Measurements from ENCODE around the gene BAHCC1. TPM values are rescaled to one million over a fixed set of nuclear protein-coding genes. Genes with fewer than 3 reads are reported as not detected.

BAHCC1 gene
- total RNA-seq, 1 experiment from 2014 or later, result 9.9 TPM

- ChIA-PET CTCF (no interaction called here), POLR2A (ENCODE audit: unreplicated experiment) (no interaction called here)
- Histone ChIP-seq H4K20me1 (ENCODE audit: low read length) (no peaks in the 10 kb centered on the region), H3K9ac (ENCODE audit: low read length) (no peak overlapping the region), H3K4me1 (ENCODE audit: insufficient read depth, low read length) (no peaks in the 10 kb centered on the region), H3K4me3 (ENCODE audit: low read length) (no peak overlapping the region), H3K36me3 (ENCODE audit: low read depth, low read length) (no peaks in the 10 kb centered on the region), H3K4me2 (ENCODE audit: low read length) (no peak overlapping the region), H3F3A (ENCODE audit: low read length, unreplicated experiment) (no peaks in the 10 kb centered on the region), H3K27ac (ENCODE audit: low read length) (no peak overlapping the region), H3K9me2 (replicated peaks; ENCODE audit: low read length) (no peaks in the 10 kb centered on the region), H2AFZ (ENCODE audit: low read length) (no peak overlapping the region), H3K79me2 (ENCODE audit: low read length) (no peaks in the 10 kb centered on the region), H3K27me3 (ENCODE audit: low read length) (no peaks in the 10 kb centered on the region), H3K9me3 (ENCODE audit: low read length) (no peaks in the 10 kb centered on the region)
- DNase-seq (no peak), ATAC-seq (no peak)
- intact Hi-C loops (cut with micrococcal nuclease), result no loop called here
- BruUV-seq (replicated peaks), result no TSS peak
- TF ChIP-seq EZH2 (IDR thresholded peaks at IDR 0.05; ENCODE audit: low read length, unreplicated experiment), result no peak
Measured at GRCh38 chr17:81465910-81466309, 70.7 kb downstream of the BAHCC1 start.

- no peaks in the 10 kb centered on the region for H4K20me1 ChIP-seq (ENCODE audit: low read length)
- CTCF ChIA-PET, result no interaction called here
- H3K9me2 ChIP-seq (replicated peaks; ENCODE audit: low read length), result no peaks in the 10 kb centered on the region
- no peak overlapping the region for H3K4me3 ChIP-seq (ENCODE audit: low read length)
- DNase-seq (no peak), ATAC-seq (no peak)
- no peak overlapping the region for H3K27ac ChIP-seq (ENCODE audit: low read length)
- no peaks in the 10 kb centered on the region for H3K9me3 ChIP-seq (ENCODE audit: low read length)
- H3F3A ChIP-seq (ENCODE audit: low read length, unreplicated experiment), result no peaks in the 10 kb centered on the region
- no peak for TF ChIP-seq EZH2phosphoT487 (IDR thresholded peaks at IDR 0.05; ENCODE audit: borderline replicate concordance, low read length)
- no peak for TF ChIP-seq CTCF (conservative IDR thresholded peaks at IDR 0.05; ENCODE audit: low read depth, low read length)
- TF ChIP-seq EZH2 (IDR thresholded peaks at IDR 0.05; ENCODE audit: low read length, unreplicated experiment), result no peak
- intact Hi-C loops (cut with micrococcal nuclease), result no loop called here
- no TSS peak for BruUV-seq (replicated peaks)
- no peak overlapping the region for H3K4me2 ChIP-seq (ENCODE audit: low read length)
- no peaks in the 10 kb centered on the region for H3K4me1 ChIP-seq (ENCODE audit: insufficient read depth, low read length)
- no peaks in the 10 kb centered on the region for H3K36me3 ChIP-seq (ENCODE audit: low read depth, low read length)
- H3K27me3 ChIP-seq (ENCODE audit: low read length), result no peaks in the 10 kb centered on the region
- no peaks in the 10 kb centered on the region for H3K79me2 ChIP-seq (ENCODE audit: low read length)
- POLR2A ChIA-PET (ENCODE audit: unreplicated experiment), result no interaction called here
- no peak overlapping the region for H3K9ac ChIP-seq (ENCODE audit: low read length)
- no peak overlapping the region for H2AFZ ChIP-seq (ENCODE audit: low read length)
Measured at GRCh38 chr17:81466564-81467472, 71.6 kb downstream of the BAHCC1 start.

- Histone ChIP-seq H3K9me3 (ENCODE audit: low read length) (no peaks in the 10 kb centered on the region), H2AFZ (ENCODE audit: low read length) (no peak overlapping the region), H3K27me3 (ENCODE audit: low read length) (no peaks in the 10 kb centered on the region), H3K4me2 (ENCODE audit: low read length) (no peak overlapping the region), H3F3A (ENCODE audit: low read length, unreplicated experiment) (no peaks in the 10 kb centered on the region), H3K4me3 (ENCODE audit: low read length) (no peak overlapping the region), H3K9ac (ENCODE audit: low read length) (no peak overlapping the region), H4K20me1 (ENCODE audit: low read length) (no peaks in the 10 kb centered on the region), H3K79me2 (ENCODE audit: low read length) (no peaks in the 10 kb centered on the region), H3K27ac (ENCODE audit: low read length) (no peak overlapping the region), H3K9me2 (replicated peaks; ENCODE audit: low read length) (no peaks in the 10 kb centered on the region), H3K36me3 (ENCODE audit: low read depth, low read length) (no peaks in the 10 kb centered on the region), H3K4me1 (ENCODE audit: insufficient read depth, low read length) (no peaks in the 10 kb centered on the region)
- ATAC-seq (no peak), DNase-seq (no peak)
- no peak for TF ChIP-seq CTCF (conservative IDR thresholded peaks at IDR 0.05; ENCODE audit: low read depth, low read length)
- TF ChIP-seq EZH2 (IDR thresholded peaks at IDR 0.05; ENCODE audit: low read length, unreplicated experiment), result no peak
- no peak for TF ChIP-seq EZH2phosphoT487 (IDR thresholded peaks at IDR 0.05; ENCODE audit: borderline replicate concordance, low read length)
- intact Hi-C loops (cut with micrococcal nuclease), result no loop called here
- CTCF ChIA-PET, result no interaction called here
- BruUV-seq (replicated peaks), result no TSS peak
- POLR2A ChIA-PET (ENCODE audit: unreplicated experiment), result no interaction called here
Measured at GRCh38 chr17:81468111-81468769, 73.0 kb downstream of the BAHCC1 start.
